HK-2 (cell line): Measurements from ENCODE around the gene IGLL5.

Experiments used
- DNase-seq: peaks from one replicate; pipeline ENCODE4 v3.0.0-alpha.2; 2018; ENCODE audit not compliant: unreplicated experiment

IGLL5 gene

DNA sequence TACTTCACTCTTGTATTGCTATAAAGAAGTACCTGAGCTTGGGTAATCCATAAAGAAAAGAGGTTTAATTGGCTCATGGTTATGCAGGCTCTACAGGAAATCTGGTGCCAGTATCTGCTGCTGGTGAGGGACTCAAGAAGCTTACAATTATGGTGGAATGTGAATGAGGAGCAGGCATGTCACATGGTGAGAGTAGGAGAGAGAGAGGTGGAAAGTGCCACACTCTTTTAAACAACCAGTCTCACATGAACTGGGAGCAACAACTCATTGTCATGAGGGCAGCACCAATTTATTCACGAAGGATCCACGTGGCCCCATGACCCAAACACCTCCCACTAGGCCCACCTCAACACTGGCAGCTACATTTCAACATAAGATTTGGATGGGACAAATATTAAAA is 24.6 kb upstream of the IGLL5 start:
- DNase-seq: no peak

DNA sequence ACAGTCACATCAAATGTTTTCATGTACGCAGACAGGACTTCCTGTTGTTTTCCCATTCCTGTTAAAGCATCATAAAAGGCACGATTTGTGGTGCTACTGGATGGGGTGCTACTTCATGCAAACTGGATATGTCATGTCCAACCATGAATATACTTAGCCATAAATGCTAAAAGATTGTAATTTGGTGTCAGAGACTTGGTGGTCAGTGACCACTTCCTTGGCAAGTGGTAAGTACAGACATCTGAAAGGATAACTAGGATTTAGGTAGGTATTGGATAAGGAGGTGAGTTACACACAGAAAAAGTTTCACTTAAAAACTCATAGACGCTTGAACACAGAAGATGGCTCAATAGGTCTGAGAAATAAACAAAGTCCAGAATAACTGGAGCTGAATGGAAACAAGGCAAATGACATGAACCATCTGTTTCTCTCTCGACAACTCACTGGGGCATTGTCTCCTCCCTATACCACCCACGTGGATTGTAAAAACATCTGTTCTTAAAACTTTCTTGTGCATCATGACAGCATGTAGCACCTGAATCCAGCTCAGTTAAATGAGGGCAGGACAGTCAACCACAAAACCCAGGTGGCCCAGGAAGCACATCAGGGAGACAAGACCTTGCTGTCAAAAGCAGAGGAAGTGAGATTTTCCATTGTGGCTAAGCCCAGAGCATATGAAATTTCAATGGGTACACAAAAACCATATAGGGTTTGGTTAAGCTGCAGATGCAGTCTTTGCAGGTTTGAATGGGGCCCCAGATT is 22.1 kb upstream of the IGLL5 start:
- no peak for DNase-seq

DNA sequence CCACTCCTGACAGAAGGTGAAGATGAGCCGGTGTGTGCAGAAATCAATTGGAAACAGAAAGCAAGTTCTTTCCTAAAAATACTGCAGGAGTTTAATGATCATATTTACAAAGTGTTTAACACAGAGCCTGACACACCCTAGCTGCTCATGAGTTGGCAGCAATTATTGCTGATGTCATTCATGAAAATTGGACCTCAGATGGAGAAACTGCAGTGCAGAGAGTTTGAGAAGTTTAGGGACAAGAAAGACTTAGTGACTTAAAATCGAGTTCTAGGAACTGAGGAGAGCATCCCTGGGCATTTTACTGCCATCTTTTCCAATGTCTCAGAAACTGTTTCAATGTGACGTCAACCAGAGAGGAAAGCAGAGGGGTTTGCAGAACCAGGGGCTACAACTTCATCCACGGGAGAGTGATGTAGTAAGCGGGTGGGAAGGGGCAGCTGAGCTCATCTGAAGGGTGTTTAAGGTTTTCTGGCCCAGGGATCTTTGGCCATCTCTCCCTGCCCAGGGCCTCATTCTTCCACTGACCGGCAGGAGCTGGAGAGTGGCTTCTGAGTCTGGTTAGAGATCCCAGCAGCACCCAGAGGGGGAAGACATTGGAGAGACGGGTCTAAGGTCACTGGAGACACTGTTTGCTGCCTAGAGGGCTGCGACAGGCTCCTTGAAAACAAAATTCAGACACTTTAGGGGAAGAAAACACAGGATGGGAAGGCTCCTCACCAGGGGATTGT is 21.1 kb upstream of the IGLL5 start:
- no peak for DNase-seq

DNA sequence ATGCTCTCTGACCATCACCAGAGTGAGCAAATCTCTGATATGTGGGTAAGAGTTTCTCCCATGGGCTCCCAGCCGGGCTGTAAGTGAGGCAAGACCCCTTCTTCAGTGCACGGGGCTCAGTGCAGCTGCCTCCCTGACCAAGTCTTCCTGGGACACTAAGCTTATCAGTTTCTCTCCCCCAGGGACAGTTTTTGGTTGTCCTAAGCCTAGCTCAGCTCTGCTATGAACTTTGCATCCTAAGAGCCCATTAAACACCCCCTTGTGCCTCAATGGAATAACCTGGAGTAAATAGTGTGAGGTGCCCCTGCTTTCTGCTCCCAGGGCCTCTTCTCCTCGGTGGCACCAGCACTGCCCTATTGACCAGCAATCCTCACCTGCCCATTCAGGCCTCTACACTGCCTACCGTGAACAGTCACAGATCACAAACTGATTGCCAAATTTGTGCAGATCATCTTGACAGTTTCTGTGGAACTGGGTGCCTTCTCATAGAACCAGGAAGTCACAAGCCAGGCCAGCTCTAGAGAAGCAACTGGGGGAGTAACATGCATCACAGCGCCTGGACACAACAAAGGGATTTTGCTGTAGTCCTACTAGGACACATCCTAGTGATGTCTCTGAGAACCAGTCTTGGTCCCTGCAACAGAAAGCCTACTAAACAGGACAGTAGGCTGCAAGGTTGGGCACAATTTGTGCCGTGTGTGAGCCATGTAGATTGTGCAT is 19.5 kb upstream of the IGLL5 start:
- no peak for DNase-seq

DNA sequence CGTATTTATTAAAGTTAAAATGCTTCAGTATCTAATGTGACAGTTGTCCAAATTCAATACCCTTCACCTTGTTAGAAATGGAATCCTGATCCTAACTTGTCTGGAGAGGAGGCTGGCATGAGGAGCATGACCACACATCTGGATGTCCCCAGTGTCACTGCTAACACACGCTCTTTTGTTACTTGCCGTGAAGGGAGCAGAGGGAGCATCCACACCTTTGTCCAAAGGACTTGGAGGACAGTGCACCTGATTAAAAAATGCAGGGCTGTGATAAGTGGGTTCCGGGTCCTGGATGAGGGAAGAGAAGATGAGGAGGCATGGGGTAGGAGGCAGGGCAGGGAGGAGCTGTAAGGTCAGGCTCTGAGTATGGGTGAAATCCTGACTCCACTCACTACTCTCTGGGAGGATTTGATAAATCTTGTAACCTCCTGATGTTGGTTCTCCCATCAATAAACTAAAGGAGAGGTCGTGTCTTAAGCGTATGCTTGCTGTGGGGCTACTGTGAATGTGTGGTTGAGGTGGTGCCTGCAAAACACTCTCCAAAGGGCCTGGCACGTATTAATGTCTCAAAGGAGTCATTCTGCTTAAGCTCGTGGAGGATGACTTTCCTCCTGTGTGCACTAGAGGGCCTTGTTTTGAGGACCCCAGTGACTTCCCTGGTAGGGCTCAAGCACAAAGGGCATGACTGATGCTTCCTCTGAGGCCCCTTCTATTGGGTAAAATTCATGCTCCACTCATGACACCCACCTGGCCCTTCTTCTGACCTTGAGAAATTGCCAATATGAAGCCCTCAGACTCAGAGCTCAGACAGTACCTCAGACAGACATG is 16.8 kb upstream of the IGLL5 start:
- DNase-seq: no peak

DNA sequence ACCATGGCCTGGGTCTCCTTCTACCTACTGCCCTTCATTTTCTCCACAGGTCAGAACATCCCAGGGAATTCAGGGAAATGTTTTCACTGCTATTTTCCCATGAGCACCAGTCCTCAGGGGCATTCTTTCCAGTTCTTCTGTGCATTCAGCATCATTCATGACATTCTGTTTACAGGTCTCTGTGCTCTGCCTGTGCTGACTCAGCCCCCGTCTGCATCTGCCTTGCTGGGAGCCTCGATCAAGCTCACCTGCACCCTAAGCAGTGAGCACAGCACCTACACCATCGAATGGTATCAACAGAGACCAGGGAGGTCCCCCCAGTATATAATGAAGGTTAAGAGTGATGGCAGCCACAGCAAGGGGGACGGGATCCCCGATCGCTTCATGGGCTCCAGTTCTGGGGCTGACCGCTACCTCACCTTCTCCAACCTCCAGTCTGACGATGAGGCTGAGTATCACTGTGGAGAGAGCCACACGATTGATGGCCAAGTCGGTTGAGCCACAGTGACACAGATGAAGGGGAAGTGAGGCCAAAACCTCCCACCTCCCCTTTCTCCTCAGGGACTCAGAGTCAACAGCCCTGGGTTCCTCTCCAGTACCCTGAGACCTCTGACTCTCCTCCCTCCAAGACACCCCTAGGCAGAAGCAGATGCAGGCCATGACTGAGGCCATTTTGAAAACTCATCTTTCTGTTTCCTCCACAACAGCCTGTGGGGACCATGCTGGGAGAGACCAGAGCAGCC is 15.9 kb upstream of the IGLL5 start:
- no peak for DNase-seq

DNA sequence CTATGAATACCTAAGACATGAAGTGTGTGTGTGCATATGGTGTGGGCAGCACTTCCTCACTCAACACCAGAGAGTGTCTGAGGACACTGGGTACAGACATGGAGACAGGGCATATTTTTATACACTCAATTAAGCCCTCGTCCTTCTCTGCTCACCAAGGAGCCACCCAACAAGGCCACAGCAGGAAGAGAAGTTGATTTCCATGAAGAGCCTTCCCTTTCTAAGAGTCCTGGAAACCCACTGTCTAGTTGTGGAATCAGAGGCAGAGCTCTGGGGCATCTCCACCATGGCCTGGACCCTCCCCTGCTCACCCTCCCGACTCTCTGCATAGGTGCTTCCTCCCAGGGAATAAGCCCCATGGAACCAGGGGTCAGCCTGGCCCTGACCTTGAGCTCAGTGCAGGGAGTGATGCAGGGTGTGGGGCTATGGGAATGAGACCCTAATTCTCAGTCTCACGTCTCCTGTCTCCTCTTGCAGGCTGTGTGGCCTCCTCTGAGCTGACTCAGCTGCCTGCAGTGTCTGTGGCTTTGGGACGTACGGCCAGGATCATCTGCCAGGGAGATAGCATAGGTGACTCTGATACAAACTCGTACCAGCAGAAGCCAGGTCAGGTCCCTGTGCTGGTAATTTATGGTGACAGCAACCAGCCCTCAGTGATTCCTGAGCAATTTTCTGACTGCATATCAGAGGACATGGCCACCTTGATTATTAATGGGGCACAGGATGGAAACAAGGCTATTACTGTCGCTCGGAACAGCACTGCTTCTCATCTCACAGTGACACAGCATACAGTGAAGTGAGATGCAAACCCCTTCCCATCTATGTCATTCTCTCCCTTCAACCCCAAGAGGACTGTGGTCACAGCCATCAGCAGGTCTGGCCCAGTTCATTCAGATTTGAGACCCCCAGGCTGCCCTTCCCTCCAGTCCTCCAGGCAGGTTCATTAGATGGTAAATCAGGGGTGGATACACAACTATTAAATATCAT is 14.6 kb upstream of the IGLL5 start:
- DNase-seq: no peak

DNA sequence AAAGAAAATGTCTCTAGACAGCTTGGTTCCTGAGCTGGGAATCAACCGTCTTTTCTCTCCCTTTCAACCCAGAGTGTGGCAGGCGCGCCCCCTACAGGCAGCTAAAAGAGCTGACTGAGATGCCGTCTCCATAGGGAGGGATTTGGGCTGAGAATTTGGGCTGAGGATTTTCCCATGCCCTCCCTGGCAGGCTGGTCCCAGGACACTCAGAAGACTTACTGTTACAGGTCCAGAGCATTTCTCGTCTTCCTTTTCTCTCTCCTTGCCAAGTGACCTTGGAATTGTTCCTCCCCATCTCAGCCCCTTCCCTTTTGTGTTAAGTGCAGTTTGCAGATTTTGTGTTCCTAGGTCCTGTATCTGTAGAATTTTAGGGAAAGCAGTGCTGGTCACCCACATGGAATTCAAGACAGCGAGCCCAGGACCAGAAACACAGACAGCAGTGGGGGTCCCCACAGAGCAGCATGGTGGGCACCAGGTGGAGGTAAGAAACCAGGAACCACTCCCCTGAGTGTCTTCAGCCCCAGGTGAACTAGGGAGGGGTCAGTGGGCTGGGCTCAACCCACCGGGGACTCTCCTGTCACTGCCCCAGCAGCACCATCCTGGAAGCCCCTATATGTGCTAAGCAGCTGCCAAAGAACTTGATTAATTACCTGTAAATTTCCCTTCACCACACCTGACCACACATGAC is 9.9 kb upstream of the IGLL5 start:
- peak; percentile 55 for DNase-seq

DNA sequence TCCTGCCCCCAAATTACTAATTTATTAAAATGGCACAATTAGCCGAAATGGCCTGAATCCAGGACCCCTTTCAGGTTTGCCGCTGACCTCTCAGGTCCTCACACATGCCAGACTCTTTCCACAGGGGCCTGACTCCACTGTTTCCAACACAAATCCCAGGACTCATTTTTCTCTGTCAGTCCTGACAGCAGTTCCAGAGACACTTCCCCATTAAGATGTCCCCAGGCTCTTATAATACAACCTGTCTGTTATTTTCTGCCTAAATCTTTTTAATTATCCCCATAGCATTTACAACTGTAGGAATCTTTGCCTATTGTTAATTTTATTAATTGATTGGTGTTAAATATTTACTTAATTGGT is 9.4 kb upstream of the IGLL5 start:
- DNase-seq: no peak

DNA sequence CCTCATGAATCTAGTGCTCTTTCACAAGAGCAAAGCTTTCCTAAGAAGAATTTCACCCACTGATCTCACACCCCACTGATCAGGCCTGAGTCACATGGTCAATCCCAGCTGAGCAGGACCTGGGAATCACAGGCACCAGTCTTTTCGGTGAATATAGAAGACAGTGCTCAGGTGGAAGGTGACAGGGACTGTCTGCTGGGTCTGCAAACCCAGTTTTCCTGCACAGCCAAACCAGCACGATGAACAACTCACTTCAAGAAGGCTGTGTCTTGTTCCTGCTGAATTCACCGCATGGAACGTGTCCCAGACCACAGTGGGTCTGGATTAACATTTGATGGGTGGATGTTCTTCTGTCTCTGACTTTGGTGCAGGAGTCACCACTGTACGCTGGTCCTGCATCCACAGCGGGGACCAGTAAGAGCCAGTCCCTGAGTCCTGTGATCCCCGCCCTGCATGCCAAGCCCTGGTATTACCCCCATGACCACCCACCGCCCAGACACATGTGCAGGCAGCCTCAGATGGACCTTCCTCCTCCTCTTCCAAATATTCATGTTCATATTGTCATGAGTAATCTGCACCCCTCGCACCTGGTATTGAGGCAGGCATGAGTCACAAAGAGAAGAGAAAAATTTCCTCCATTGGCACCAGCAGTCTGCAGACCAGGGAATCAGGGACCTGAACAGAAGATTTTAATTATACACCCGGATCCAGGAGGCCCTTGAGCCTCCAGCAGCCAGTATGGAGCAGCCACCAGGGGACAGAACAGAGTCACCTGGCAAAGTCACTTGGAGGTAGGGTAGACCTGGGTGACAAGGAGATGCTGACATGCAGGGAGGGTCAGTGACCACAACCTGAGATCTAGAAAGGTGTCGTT is 8.6 kb upstream of the IGLL5 start:
- DNase-seq: no peak

DNA sequence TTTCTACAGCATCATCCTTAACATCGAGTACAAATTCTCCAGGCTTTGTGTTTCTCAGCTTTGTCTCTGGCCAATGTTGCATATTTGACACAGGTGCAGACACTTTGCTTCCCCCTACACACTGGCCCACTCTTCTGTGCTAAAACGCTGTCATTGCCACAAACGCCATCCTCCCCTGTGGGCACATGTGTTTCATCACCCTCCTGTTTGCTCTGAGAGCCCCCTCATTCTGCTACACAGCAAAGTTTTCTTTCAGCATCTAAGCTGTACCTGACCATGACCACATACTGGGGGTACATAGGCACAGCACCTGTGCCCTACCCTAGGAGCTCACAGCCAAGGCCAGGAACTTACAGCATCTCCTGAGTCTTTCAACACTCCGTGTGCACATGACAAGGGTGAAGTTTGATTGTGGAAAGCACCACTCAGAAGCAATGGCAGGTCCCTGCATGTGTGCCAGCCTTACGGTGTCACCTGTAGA is 7.9 kb upstream of the IGLL5 start:
- DNase-seq: no peak

DNA sequence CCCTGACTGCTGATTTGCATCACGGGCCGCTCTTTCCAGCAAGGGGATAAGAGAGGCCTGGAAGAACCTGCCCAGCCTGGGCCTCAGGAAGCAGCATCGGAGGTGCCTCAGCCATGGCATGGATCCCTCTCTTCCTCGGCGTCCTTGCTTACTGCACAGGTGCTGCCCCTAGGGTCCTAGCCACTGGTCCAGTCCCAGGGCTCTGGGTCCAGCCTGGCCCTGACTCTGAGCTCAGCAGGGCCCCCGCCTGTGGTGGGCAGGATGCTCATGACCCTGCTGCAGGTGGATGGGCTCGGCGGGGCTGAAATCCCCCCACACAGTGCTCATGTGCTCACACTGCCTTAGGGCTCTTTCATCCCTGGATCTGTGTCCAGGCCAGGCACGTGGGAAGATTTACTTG is 7.0 kb upstream of the IGLL5 start:
- no peak for DNase-seq

DNA sequence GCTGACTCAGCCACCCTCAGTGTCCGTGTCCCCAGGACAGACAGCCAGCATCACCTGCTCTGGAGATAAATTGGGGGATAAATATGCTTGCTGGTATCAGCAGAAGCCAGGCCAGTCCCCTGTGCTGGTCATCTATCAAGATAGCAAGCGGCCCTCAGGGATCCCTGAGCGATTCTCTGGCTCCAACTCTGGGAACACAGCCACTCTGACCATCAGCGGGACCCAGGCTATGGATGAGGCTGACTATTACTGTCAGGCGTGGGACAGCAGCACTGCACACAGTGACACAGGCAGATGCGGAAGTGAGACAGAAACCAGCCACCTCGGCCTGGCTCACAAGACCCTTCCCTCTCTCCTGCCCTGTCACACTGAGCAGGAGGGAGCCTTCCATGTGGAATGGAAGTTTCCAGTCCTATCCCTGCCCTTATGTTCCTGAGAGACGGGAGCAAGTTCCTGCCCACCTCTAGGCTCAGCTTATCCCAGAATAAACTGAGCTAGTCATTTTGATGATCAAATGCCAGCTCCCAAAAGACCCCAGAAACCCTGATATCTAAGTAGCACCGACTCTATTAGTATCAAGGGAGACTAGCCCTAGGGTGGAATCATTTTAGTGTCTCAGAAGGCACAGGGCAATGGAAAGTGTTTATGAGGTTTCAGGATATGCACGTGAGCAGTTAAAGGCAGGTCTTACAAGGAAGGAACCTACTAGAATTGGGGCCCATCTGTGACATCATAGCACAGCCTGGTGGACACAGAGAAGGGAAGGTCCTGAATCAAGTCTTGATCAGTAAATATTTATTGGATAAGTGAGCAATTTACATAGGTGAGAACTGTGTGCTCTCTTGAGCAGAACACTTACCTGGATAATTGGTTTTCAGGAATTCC is 6.3 kb upstream of the IGLL5 start:
- DNase-seq: no peak

DNA sequence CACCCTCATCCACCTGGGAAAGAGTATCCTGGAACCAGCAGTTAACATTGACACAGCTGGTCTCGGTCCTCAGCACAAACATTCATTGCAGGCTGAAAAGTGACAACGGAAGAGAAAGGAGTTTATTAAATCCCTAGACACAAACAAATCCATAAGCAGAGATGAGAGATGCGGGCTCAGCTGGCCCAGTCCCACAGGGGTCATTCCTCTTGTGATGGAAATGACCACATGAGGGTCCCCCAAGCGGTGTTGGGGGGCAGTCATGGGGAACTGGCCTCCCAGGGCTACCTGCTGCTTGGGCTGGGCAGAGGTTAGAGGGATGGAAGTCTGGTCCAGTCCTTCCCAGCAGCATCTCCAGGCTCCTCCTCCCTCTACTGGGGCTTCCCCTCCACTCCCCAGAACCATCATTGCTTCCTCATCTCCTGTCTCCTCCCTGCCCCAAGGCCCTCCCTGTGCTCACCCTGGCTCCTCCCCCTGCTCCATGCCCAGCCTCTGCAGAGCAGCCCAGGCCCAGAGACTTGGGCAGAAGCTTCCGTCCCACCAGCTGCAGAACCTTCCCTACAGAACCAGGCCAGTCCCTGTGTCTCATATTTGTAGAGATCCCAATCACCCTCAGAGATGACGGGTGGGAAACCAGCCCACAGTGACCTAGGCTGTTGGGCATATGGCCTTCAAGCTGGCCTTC is 5.4 kb upstream of the IGLL5 start:
- no peak for DNase-seq

DNA sequence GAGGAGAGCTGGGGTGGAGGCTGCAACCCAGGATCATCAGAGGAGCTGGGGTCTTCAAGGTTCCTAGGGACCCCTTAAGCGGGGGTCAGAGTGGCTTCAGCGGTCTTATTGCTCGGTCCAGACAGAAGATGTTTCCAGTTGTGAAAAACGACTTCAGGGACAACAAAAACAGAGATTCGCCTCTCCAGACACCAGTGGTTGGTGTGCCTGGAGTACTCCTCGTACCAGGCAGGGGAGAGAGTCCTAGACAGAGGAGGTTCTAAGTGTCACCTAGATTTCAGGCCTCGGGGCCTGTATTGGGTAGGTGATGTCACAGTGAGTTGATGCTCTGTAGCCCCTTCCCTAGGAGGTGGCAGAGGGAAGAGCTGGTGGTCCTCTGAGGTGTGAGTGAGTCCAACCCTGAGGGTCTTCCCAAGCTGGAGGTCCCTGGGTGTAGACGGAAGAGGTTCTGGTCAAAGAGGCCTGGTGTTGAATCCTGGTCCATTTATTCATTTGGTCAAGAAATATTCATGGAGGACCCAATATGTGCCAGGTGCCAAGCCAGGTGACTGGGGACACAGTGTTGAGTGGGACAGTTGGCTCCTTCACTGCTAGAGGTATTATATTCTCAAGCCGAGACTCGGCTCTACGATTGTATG is 4.4 kb upstream of the IGLL5 start:
- DNase-seq: no peak
